Lower lobe of right lung (tissue), 2 donors: ENCODE measurements around the gene NCAM2. TPM values are rescaled to one million over a fixed set of nuclear protein-coding genes. Genes with fewer than 3 reads are reported as not detected.

Experiments
- ATAC-seq, 2 donors: fragments of 200-7000 bp; cut with Tn5 transposase; one replicate each; pipeline ENCODE4 v1.9.1; 2020 to 2022; ENCODE audit warnings: mild to moderate bottlenecking in 2 of 2, moderate library complexity in 2 of 2
- DNase-seq: peaks from one replicate; pipeline ENCODE4 v3.0.0-alpha.2; 2020
- H3K27ac ChIP-seq: fragments of 200-600 bp; one replicate; pipeline ENCODE4 v1.8.0; 2022
- H3K27me3 ChIP-seq: fragments of 200-600 bp; one replicate; pipeline ENCODE4 v1.8.0; 2022; ENCODE audit warnings: low read depth
- H3K36me3 ChIP-seq: fragments of 200-600 bp; one replicate; pipeline ENCODE4 v1.8.0; 2022; ENCODE audit warnings: mild to moderate bottlenecking
- H3K4me1 ChIP-seq: fragments of 200-600 bp; one replicate; pipeline ENCODE4 v1.8.0; 2022
- H3K4me3 ChIP-seq: fragments of 200-600 bp; one replicate; pipeline ENCODE4 v1.8.0; 2022; ENCODE audit warnings: mild to moderate bottlenecking
- H3K9me3 ChIP-seq: fragments of 200-600 bp; one replicate; pipeline ENCODE4 v1.8.0; 2022
- intact Hi-C: fragments of 100-400 bp; cut with DNase I; formaldehyde crosslinking; loops from one replicate; pipeline ENCODE4 v1.11.0; 2022
- total RNA-seq: library from RNA; stranded (reverse); fragmentation: NEBNext Ultra II Directional; extraction: Animal tissue kit (Norgen Biotek cat#: 25700); gene quantifications from one replicate; pipeline ENCODE4 v1.2.1, GENCODE V29; 2021
- TF ChIP-seq, protein P1 (sequence below): fragments of 200-600 bp; IDR thresholded peaks from one replicate; pipeline ENCODE4 v1.8.0; 2022; ENCODE audit warnings: antibody characterized with exemption, mild to moderate bottlenecking
- donor health status: DM: no; HTN: yes; CAD: no; lungs with severe emphysema.

NCAM2 gene
- total RNA-seq, 1 donor from 2014 or later: 8.8 TPM

DNA sequence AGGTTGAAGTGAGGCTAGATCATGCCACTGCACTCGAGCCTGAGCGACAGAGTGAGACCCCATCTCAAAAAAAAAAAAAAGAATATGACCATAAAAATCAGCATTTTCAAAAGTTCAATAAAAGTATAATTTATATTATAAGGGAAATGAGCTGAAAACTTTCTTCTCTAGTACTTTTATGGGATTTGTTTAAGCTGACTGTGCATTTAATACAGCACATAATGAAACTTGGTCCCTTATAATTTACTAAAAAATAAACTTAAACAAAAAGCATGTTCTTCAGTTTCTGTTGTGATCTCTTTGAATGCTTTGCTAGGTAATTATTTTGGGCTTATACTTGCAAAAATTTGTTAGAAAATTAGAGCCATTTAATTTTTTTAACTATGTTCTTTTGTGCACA lies 77.8 kb downstream of the NCAM2 start:
- H3K4me3 ChIP-seq: no peak overlapping the region
- no peaks in the 10 kb centered on the region for H3K27me3 ChIP-seq
- intact Hi-C loops: no loop called here
- H3K36me3 ChIP-seq: no peaks in the 10 kb centered on the region
- no peaks in the 10 kb centered on the region for H3K4me1 ChIP-seq
- DNase-seq (no peak), ATAC-seq (no peak)
- no peak overlapping the region for H3K27ac ChIP-seq
- TF ChIP-seq, protein P1, sequence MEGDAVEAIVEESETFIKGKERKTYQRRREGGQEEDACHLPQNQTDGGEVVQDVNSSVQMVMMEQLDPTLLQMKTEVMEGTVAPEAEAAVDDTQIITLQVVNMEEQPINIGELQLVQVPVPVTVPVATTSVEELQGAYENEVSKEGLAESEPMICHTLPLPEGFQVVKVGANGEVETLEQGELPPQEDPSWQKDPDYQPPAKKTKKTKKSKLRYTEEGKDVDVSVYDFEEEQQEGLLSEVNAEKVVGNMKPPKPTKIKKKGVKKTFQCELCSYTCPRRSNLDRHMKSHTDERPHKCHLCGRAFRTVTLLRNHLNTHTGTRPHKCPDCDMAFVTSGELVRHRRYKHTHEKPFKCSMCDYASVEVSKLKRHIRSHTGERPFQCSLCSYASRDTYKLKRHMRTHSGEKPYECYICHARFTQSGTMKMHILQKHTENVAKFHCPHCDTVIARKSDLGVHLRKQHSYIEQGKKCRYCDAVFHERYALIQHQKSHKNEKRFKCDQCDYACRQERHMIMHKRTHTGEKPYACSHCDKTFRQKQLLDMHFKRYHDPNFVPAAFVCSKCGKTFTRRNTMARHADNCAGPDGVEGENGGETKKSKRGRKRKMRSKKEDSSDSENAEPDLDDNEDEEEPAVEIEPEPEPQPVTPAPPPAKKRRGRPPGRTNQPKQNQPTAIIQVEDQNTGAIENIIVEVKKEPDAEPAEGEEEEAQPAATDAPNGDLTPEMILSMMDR: no peak
- no peaks in the 10 kb centered on the region for H3K9me3 ChIP-seq

DNA sequence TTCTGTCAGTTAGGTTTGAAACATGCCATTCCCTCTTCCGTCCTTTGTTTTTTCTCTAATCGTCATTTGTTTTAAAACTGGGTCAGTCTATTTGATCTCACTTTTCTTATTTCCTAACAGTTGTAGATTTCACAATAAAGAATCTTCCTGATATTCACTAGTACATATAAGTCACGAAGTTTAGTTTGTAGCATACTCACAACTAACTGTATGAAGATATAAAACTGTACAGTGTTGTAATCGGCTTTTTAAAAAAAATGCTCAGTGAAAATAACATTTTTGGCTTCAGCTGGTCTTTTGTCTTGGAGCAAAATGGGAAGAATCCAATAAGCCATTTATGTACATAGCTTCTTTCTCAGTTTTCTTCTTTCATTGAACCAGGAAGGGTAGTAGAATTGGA lies 78.3 kb downstream of the NCAM2 start:
- TF ChIP-seq, protein P1: no peak
- no peak for ATAC-seq
- no peak for DNase-seq

DNA sequence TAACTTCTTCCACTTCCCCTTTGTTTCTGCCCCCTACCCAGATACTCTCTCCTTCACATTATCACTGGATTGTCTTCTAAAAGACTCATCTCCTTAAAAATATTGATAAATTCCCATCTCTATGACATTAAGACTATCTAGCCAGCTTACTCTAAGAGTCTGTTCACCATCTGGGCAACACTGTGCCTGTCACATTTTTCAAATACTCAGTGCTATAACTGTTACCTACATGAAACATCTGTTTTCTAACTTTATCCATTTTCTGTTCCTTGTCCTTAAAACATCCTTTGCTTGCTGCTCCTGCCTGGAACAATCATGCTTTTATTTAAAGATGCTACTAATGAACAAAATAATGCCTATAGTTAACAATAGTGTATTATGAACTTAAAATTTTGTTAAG lies 81.4 kb downstream of the NCAM2 start:
- intact Hi-C loops: no loop called here
- H3K4me3 ChIP-seq: no peak overlapping the region
- DNase-seq (no peak), ATAC-seq (peak in 1 of 2 donors; percentile 30)
- no peak overlapping the region for H3K27ac ChIP-seq
- no peaks in the 10 kb centered on the region for H3K9me3 ChIP-seq
- TF ChIP-seq, protein P1: no peak
- H3K27me3 ChIP-seq: no peaks in the 10 kb centered on the region
- no peaks in the 10 kb centered on the region for H3K36me3 ChIP-seq
- no peaks in the 10 kb centered on the region for H3K4me1 ChIP-seq

More for the DNA sequence above, 78.3 kb downstream of the NCAM2 start:
- Histone ChIP-seq H3K36me3 (no peaks in the 10 kb centered on the region), H3K9me3 (no peaks in the 10 kb centered on the region), H3K27me3 (no peaks in the 10 kb centered on the region), H3K4me1 (no peaks in the 10 kb centered on the region), H3K4me3 (no peak overlapping the region), H3K27ac (peak overlapping the region; percentile 7)
- intact Hi-C loops: no loop called here

DNA sequence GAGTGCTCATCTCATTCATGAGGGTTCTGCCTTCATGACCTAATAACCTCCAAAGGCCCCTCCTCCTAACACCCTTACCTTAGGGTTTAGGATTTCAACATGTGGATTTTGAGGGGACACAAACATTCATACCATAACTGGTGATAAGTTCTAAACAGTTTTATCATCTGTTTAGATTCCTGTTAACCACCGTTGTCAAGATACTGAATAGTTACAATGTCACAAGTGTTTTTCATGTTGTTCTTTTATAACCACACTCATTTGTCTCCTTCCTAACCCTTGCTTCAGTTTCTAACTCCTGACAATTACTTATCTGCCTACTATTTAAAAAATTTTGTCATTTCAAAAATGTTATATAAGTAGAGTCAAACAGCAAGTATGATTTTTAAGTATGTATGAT lies 86.0 kb downstream of the NCAM2 start:
- TF ChIP-seq, protein P1: no peak
- no peaks in the 10 kb centered on the region for H3K36me3 ChIP-seq
- ATAC-seq (no peak), DNase-seq (no peak)
- intact Hi-C loops: no loop called here
- H3K27me3 ChIP-seq: no peaks in the 10 kb centered on the region
- no peak overlapping the region for H3K27ac ChIP-seq
- no peaks in the 10 kb centered on the region for H3K9me3 ChIP-seq
- H3K4me1 ChIP-seq: no peaks in the 10 kb centered on the region
- no peak overlapping the region for H3K4me3 ChIP-seq

DNA sequence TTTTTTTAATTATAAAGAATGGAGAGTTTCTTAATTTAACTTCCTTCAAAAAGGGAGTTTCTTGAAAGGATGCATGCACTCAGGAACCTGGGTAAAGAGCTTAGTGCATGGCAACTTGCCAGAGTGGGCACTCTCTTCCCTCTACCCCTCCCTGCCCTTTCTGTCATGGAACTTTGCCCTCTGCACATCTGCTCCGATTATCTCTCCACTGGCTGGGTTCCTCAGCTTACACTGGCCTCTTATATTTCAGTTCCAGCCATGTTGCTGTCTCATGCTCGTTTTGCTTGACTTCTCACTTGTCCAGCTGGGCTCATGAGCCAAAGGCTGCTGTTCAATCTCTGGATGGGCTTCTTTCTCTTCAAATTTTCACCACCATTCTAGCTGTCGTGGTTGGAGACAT lies 87.0 kb downstream of the NCAM2 start:
- H3K9me3 ChIP-seq: no peaks in the 10 kb centered on the region
- ATAC-seq: no peak
- no peak overlapping the region for H3K27ac ChIP-seq

More for the DNA sequence above, 87.0 kb downstream of the NCAM2 start:
- Histone ChIP-seq H3K27me3 (no peaks in the 10 kb centered on the region), H3K36me3 (no peaks in the 10 kb centered on the region), H3K4me3 (no peak overlapping the region), H3K4me1 (no peaks in the 10 kb centered on the region)
- TF ChIP-seq, protein P1: no peak
- no peak for DNase-seq
- intact Hi-C loops: no loop called here
